ENCODE results near the gene UCHL3.

DNA sequence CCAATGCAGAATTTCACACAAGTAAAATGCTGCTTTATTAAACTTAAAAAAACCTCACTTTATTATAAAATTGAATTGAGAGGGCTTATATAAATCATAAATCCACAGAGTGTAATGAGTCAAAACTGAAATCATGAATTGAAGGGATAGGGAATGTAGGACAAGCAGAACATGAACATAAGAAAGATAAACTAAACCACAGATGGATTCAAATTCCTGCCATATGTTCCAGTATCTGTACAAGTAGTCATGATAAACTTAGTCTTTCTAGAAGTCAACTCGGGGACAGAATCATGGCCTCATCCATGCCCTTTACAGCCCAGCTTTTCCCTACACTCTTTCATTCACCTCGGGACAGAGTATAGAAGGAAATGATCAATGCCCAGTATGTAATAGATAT lies 103.1 kb downstream of the UCHL3 start:
- no peak for TF ChIP-seq CTCF (IDR thresholded peaks at IDR 0.05)
- TF ChIP-seq POLR2A (IDR thresholded peaks at IDR 0.05), result no peak
